Endothelial cell of umbilical vein (primary cell): ENCODE measurements around the gene IL1R2. TPM values are rescaled to one million over a fixed set of nuclear protein-coding genes. Genes with fewer than 3 reads are reported as not detected.

ENCODE experiments used
- BruUV-seq: library from RNA; stranded (reverse); fragments of 400-500 nt; replicated peaks from 2 replicates; lab custom pipeline; 2021; lab: Mats Ljungman, UMichigan
- CTCF ChIA-PET: fragments of 300-600, 350-600 bp; sonication (Branson Sonifier 250); formaldehyde crosslinking; loops from one replicate; lab custom pipeline; 2021; ENCODE audit warnings: antibody characterized with exemption, inconsistent platforms; lab: Charles Lee
- POLR2A ChIA-PET: fragments of 300-600, 350-600 bp; sonication (Branson Sonifier 250); formaldehyde crosslinking; loops from one replicate; lab custom pipeline; 2021; ENCODE audit warnings: antibody characterized with exemption, inconsistent platforms; lab: Charles Lee
- DNase-seq: peaks from one replicate; pipeline ENCODE4 v3.0.0-alpha.2; 2011; ENCODE audit warnings: low read depth, low spot score
- FAIRE-seq: peaks from 2 replicates; lab custom pipeline; 2011; peaks lifted over from hg19 to GRCh38; lab: Jason Lieb, UNC
- H2AFZ ChIP-seq: 2 replicates; pipeline ENCODE4 v1.6.0; 2012; ENCODE audit warnings: low read depth, low read length, control low read depth, inconsistent platforms
- H3K27ac ChIP-seq: 2 replicates; pipeline ENCODE4 v1.5.1; 2011; ENCODE audit warnings: low read depth, mild to moderate bottlenecking, control low read depth, low read length, moderate library complexity; ENCODE audit not compliant: insufficient read depth
- H3K27me3 ChIP-seq, 2 experiments: 2 replicates each; pipeline versions ENCODE4 v1.6.0 to v1.6.1; 2011; ENCODE audit warnings: low read length in 2 of 2, mixed read lengths in 1 of 2; ENCODE audit not compliant: control insufficient read depth in 2 of 2, insufficient read depth in 2 of 2
- H3K36me3 ChIP-seq, 2 experiments: 2 replicates in 1 of 2; 3 replicates in 1 of 2; pipeline ENCODE4 v1.5.1; 2011; ENCODE audit warnings: low read length in 2 of 2, mild to moderate bottlenecking in 1 of 2, moderate library complexity in 1 of 2; ENCODE audit not compliant: control insufficient read depth in 2 of 2, insufficient read depth in 2 of 2; ENCODE audit errors: extremely low read depth in 1 of 2
- H3K4me1 ChIP-seq: 3 replicates; pipeline ENCODE4 v1.5.1; 2011; ENCODE audit warnings: mild to moderate bottlenecking, low read length; ENCODE audit not compliant: control insufficient read depth, insufficient read depth; ENCODE audit errors: extremely low read depth
- H3K4me2 ChIP-seq: 2 replicates; pipeline ENCODE4 v1.6.1; 2011; ENCODE audit warnings: low read length, control low read depth, mixed read lengths; ENCODE audit not compliant: insufficient read depth
- H3K4me3 ChIP-seq, 3 experiments: fragments of 200-600 bp in 1 of 3; sonication (generic), shearing (Covaris generic) in 1 of 3; replicated peaks in 1 of 3; 2 replicates each; pipeline ENCODE4 v1.5.1; 2011 to 2016; ENCODE audit warnings: control low read depth in 3 of 3, low read length in 3 of 3, mild to moderate bottlenecking in 2 of 3, inconsistent platforms in 1 of 3, low read depth in 1 of 3, moderate library complexity in 1 of 3; ENCODE audit not compliant: insufficient read depth in 1 of 3
- H3K79me2 ChIP-seq: 2 replicates; pipeline ENCODE4 v1.6.0; 2012; ENCODE audit warnings: low read length, inconsistent platforms; ENCODE audit not compliant: control insufficient read depth, insufficient read depth
- H3K9ac ChIP-seq: replicated peaks from 2 replicates; pipeline ENCODE3; 2011; ENCODE audit warnings: low read length, control low read depth; ENCODE audit not compliant: insufficient read depth; ENCODE audit errors: extremely low read depth
- H3K9me1 ChIP-seq: replicated peaks from 3 replicates; pipeline ENCODE4 v1.6.0; 2011; ENCODE audit warnings: mild to moderate bottlenecking, low read length; ENCODE audit not compliant: control insufficient read depth, insufficient read depth; ENCODE audit errors: extremely low read depth
- H3K9me3 ChIP-seq: replicated peaks from 2 replicates; pipeline ENCODE4 v1.5.1; 2012; ENCODE audit warnings: low read length, inconsistent platforms; ENCODE audit not compliant: control insufficient read depth, insufficient read depth
- H4K20me1 ChIP-seq: replicated peaks from 2 replicates; pipeline ENCODE3; 2011; ENCODE audit warnings: mild to moderate bottlenecking, low read length; ENCODE audit not compliant: control insufficient read depth, insufficient read depth; ENCODE audit errors: extremely low read depth
- EZH2 ChIP-seq: IDR thresholded peaks from 2 replicates; pipeline ENCODE4 v1.6.1; 2012; ENCODE audit warnings: borderline replicate concordance, low read depth, mild to moderate bottlenecking, moderate library complexity, low read length, inconsistent platforms; ENCODE audit not compliant: severe bottlenecking
- FOS ChIP-seq: IDR thresholded peaks from 2 replicates; pipeline ENCODE4 v1.6.1; 2011; ENCODE audit warnings: mild to moderate bottlenecking, low read length, moderate library complexity, borderline replicate concordance; ENCODE audit not compliant: insufficient read depth
- GATA2 ChIP-seq: IDR thresholded peaks from 2 replicates; pipeline ENCODE4 v1.7.0; 2011; ENCODE audit warnings: low read depth, mild to moderate bottlenecking, moderate library complexity, mixed read lengths, low read length; ENCODE audit not compliant: insufficient read length, insufficient read depth
- JUN ChIP-seq: IDR thresholded peaks from 2 replicates; pipeline ENCODE4 v1.6.1; 2011; ENCODE audit warnings: borderline replicate concordance, low read depth; ENCODE audit not compliant: insufficient read length, insufficient read depth
- MAX ChIP-seq: IDR thresholded peaks from 2 replicates; pipeline ENCODE4 v1.6.1; 2011; ENCODE audit not compliant: insufficient read depth, insufficient read length
- MYC ChIP-seq: IDR thresholded peaks from one replicate; pipeline ENCODE4 v1.6.1; 2011; ENCODE audit warnings: mild to moderate bottlenecking, low read depth, low read length
- POLR2A ChIP-seq: IDR thresholded peaks from 2 replicates; pipeline ENCODE4 v1.6.1; 2012; ENCODE audit warnings: low read depth, mild to moderate bottlenecking, control low read depth, low read length
- POLR2AphosphoS5 ChIP-seq: IDR thresholded peaks from 2 replicates; pipeline ENCODE4 v1.6.1; 2012; ENCODE audit warnings: low read depth, mild to moderate bottlenecking, control low read depth, low read length, moderate library complexity; ENCODE audit not compliant: insufficient read depth
- dilution Hi-C: fragments of 300-500 bp; cut with MboI; formaldehyde crosslinking; loops from one replicate; pipeline ENCODE4 v1.15.0; 2019; ENCODE audit warnings: low sequenced_read_pairs; ENCODE audit not compliant: extremely low pct_ligation_motif_present
- intact Hi-C: fragments of 100-400 bp; cut with micrococcal nuclease; formaldehyde crosslinking; loops from one replicate; pipeline ENCODE4 v1.10.0; 2022
- polyA plus RNA-seq, 4 experiments: library from polyadenylated mRNA; depleted of rRNA in 3 of 4; stranded (reverse) in 3 of 4; unstranded in 1 of 4; fragments of >200 nt; gene quantifications; 2 replicates each; pipeline versions ENCODE4 v1.2.1 to v1.2.3, GENCODE V29; 2011 to 2012; ENCODE audit warnings: missing spikeins in 1 of 4
- total RNA-seq: library from RNA; stranded (reverse); gene quantifications from 2 replicates; pipeline ENCODE4 v1.2.3, GENCODE V29; 2021
- TF ChIP-seq, protein P1 (sequence below), 2 donors: IDR thresholded peaks; 1 replicate in 1 of 2; 2 replicates in 1 of 2; pipeline ENCODE4 v1.5.1; 2011; ENCODE audit warnings: low read length in 2 of 2, mild to moderate bottlenecking in 2 of 2, moderate library complexity in 2 of 2, control low read depth in 1 of 2, inconsistent platforms in 1 of 2, low read depth in 1 of 2; ENCODE audit not compliant: insufficient read depth in 1 of 2; ENCODE audit errors: extremely low read depth in 1 of 2

Gene IL1R2
- total and polyA plus RNA-seq, 2 donors (not counting 3 experiments of a cell fraction or from before 2014, with no cell fraction given), result not detected

DNA sequence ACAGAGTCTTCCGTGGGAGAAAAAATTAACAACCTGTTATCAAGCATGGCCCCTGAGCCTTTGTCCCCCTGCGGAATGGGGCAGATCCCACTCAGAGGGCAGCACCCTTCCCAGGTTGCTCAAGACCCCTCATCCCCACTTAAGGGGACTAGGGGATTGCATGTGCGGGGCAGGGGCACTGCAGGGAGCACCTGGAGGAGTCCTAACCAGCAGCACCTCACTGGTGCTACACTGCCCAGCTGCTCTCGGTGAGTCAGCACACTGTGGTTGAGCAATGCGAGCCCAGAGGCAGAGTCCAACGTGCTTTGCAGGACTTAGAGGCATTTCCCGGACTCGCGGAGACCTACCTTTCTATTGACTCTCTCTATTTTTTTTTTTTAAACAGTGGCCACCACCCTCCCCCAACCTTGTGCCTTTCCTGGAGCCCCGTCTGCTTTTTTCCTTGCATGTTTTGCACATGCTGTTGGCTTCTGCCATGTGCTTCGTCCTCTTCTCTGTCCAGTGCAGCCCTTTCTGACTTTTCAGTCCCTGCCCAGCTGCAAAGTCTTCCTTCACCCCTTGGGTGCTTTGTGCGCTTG lies 74.0 kb downstream of the IL1R2 start:
- no peaks in the 10 kb centered on the region for H3K9me3 ChIP-seq
- peaks cover 17% of the 10 kb centered on the region for H3K4me1 ChIP-seq
- H3K9me1 ChIP-seq, result no peaks in the 10 kb centered on the region
- H3K9ac ChIP-seq, result no peak overlapping the region
- ChIA-PET CTCF (interaction anchor here (1.1 to 4.9 kb wide), 4 partner anchors 11 to 76 kb away, joined by 3 to 21 read pairs (median 3); no protein-coding TSS in a partner anchor), POLR2A (no interaction called here)
- H4K20me1 ChIP-seq, result no peaks in the 10 kb centered on the region
- no peak overlapping the region for H3K4me2 ChIP-seq
- intact Hi-C loops, result loop anchor here (2.0 kb wide), 1 partner anchor 17 kb away; no protein-coding TSS in a partner anchor
- H3K36me3 ChIP-seq, result no peaks in the 10 kb centered on the region
- H3K27ac ChIP-seq, result no peak overlapping the region
- H2AFZ ChIP-seq, result no peak overlapping the region
- no peak overlapping the region for H3K4me3 ChIP-seq
- H3K27me3 ChIP-seq, result no peaks in the 10 kb centered on the region
- TF ChIP-seq FOS (no peak), MAX (no peak), EZH2 (no peak), POLR2A (no peak), JUN (no peak), MYC (no peak), GATA2 (no peak), POLR2AphosphoS5 (no peak)
- TF ChIP-seq, protein P1, sequence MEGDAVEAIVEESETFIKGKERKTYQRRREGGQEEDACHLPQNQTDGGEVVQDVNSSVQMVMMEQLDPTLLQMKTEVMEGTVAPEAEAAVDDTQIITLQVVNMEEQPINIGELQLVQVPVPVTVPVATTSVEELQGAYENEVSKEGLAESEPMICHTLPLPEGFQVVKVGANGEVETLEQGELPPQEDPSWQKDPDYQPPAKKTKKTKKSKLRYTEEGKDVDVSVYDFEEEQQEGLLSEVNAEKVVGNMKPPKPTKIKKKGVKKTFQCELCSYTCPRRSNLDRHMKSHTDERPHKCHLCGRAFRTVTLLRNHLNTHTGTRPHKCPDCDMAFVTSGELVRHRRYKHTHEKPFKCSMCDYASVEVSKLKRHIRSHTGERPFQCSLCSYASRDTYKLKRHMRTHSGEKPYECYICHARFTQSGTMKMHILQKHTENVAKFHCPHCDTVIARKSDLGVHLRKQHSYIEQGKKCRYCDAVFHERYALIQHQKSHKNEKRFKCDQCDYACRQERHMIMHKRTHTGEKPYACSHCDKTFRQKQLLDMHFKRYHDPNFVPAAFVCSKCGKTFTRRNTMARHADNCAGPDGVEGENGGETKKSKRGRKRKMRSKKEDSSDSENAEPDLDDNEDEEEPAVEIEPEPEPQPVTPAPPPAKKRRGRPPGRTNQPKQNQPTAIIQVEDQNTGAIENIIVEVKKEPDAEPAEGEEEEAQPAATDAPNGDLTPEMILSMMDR (IDR thresholded peaks at IDR 0.05; ENCODE audit: extremely low read depth in 1 of 2, insufficient read depth in 1 of 2, low read depth in 1 of 2, low read length in 2 of 2), result no peak
- no TSS peak for BruUV-seq
- FAIRE-seq (no peak), DNase-seq (no peak)
- dilution Hi-C loops, result no loop called here
- no peaks in the 10 kb centered on the region for H3K79me2 ChIP-seq
